Colonic mucosa (tissue), 4 donors: ENCODE measurements around the gene ZNRF2. TPM values are rescaled to one million over a fixed set of nuclear protein-coding genes. Genes with fewer than 3 reads are reported as not detected.

Source experiments
- DNase-seq: peaks from one replicate; pipeline ENCODE4 v3.0.0-alpha.2; 2020
- H3K27ac ChIP-seq: fragments of 200-600 bp; one replicate; pipeline ENCODE4 v1.8.0; 2021
- H3K27me3 ChIP-seq: fragments of 200-600 bp; one replicate; pipeline ENCODE4 v1.8.0; 2021
- H3K36me3 ChIP-seq: fragments of 200-600 bp; one replicate; pipeline ENCODE4 v1.8.0; 2021
- H3K4me1 ChIP-seq: fragments of 200-600 bp; one replicate; pipeline ENCODE4 v1.8.0; 2021; ENCODE audit warnings: mild to moderate bottlenecking
- H3K4me3 ChIP-seq: fragments of 200-600 bp; one replicate; pipeline ENCODE4 v1.8.0; 2021
- H3K9ac ChIP-seq, 2 donors: one replicate each; pipeline ENCODE4 v1.7.0; 2013; ENCODE audit warnings: control low read depth in 2 of 2, low read depth in 2 of 2, low read length in 2 of 2
- H3K9me3 ChIP-seq: fragments of 200-600 bp; one replicate; pipeline ENCODE4 v1.8.0; 2021
- CTCF ChIP-seq: fragments of 200-600 bp; IDR thresholded peaks from one replicate; pipeline ENCODE4 v1.8.0; 2022; ENCODE audit warnings: antibody characterized with exemption, mild to moderate bottlenecking
- intact Hi-C: fragments of 100-400 bp; cut with DNase I; formaldehyde crosslinking; loops from one replicate; pipeline ENCODE4 v1.14.1; 2022
- total RNA-seq, 2 donors: library from RNA; stranded (reverse); fragmentation: NEBNext Ultra II Directional in 1 of 2; extraction: Animal tissue kit (Norgen Biotek cat#: 25700) in 1 of 2; gene quantifications; one replicate each; pipeline ENCODE4 v1.2.1, GENCODE V29; 2021
- donor health status: healthy.
- donor health status: DM: no; HTN: no; CAD: no.
- donor health status: DM: no; HTN: no; CAD: no.

Gene ZNRF2
- total RNA-seq, 2 donors from 2014 or later: 42.4 to 45.9 TPM

GRCh38 chr7:30349816-30350215 is 65.4 kb downstream of the ZNRF2 start:
- Histone ChIP-seq H3K9ac (no peak overlapping the region), H3K9me3 (no peaks in the 10 kb centered on the region), H3K27ac (no peak overlapping the region), H3K4me1 (no peaks in the 10 kb centered on the region), H3K4me3 (no peak overlapping the region), H3K36me3 (no peaks in the 10 kb centered on the region), H3K27me3 (no peaks in the 10 kb centered on the region)
- intact Hi-C loops: no loop called here
- no peak for DNase-seq
- no peak for TF ChIP-seq CTCF

GRCh38 chr7:30351286-30351685 is 66.9 kb downstream of the ZNRF2 start:
- DNase-seq: no peak
- Histone ChIP-seq H3K27ac (no peak overlapping the region), H3K9me3 (no peaks in the 10 kb centered on the region), H3K36me3 (no peaks in the 10 kb centered on the region), H3K4me1 (no peaks in the 10 kb centered on the region), H3K4me3 (no peak overlapping the region), H3K27me3 (no peaks in the 10 kb centered on the region), H3K9ac (no peak overlapping the region)
- no peak for TF ChIP-seq CTCF
- intact Hi-C loops: no loop called here

GRCh38 chr7:30351724-30352123 is 67.3 kb downstream of the ZNRF2 start:
- no peaks in the 10 kb centered on the region for H3K27me3 ChIP-seq
- no peaks in the 10 kb centered on the region for H3K9me3 ChIP-seq
- no peak overlapping the region for H3K9ac ChIP-seq
- H3K4me1 ChIP-seq: no peaks in the 10 kb centered on the region
- no peak overlapping the region for H3K4me3 ChIP-seq
- intact Hi-C loops: no loop called here
- H3K27ac ChIP-seq: no peak overlapping the region
- DNase-seq: no peak
- no peaks in the 10 kb centered on the region for H3K36me3 ChIP-seq
- TF ChIP-seq CTCF: no peak

GRCh38 chr7:30352169-30352568 is 67.8 kb downstream of the ZNRF2 start:
- Histone ChIP-seq H3K36me3 (no peaks in the 10 kb centered on the region), H3K27ac (no peak overlapping the region), H3K27me3 (no peaks in the 10 kb centered on the region), H3K9ac (no peak overlapping the region), H3K4me3 (no peak overlapping the region), H3K4me1 (no peaks in the 10 kb centered on the region), H3K9me3 (no peaks in the 10 kb centered on the region)
- TF ChIP-seq CTCF: no peak
- DNase-seq: no peak
- intact Hi-C loops: no loop called here

- no peak for TF ChIP-seq CTCF
- intact Hi-C loops: no loop called here
- Histone ChIP-seq H3K36me3 (peaks cover 2% of the 10 kb centered on the region), H3K4me3 (no peak overlapping the region), H3K27me3 (no peaks in the 10 kb centered on the region), H3K9ac (no peak overlapping the region), H3K27ac (no peak overlapping the region), H3K4me1 (no peaks in the 10 kb centered on the region), H3K9me3 (no peaks in the 10 kb centered on the region)
- no peak for DNase-seq
These were observed 69.1 kb downstream of the ZNRF2 start for GRCh38 chr7:30353532-30353931.
